ENCODE measurements around the gene ZNF727. TPM values are rescaled to one million over a fixed set of nuclear protein-coding genes. Genes with fewer than 3 reads are reported as not detected.

Gene ZNF727
- total RNA-seq (2022; extraction: Qiagen RNA extraction; ENCODE audit: low read depth) = not detected in 5 replicates

DNA sequence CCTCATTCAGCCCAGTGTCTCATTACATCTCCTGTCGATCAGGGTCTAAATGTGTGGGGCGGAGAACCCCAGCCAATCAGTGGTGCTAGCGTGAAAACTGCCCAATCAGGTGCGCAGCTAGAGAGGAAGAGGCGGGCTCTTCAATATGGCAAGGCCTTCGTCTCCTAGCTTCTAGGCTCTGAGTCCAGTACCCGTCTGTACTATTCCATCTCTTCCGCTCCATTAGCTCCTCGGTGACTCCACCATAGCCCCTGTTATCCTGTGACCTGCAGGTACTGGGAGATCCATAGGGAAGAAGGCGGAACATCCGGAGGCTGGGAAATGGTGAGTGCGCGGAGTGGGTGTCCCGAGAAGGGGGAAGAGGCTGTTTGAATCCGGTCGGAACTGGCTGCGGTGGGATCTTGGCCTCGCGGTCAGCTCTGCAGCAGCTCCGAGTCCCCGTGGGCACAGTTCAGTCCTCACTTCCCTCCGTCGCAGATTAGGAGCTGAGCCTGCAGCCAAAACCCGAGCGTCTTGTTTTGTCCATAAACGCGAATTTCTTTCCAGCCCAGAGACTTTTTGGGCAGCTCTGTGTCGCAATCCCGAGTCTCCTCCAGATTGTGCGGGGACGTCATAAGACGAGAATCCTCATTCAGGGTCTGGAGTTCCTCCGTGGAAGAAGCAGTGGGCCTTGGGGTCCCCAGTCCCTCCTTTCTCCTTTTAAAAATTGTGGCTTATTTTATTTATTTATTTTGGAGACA lies at the start of gene ZNF727:
Gene ZNF727 (plus strand): TSS at position 134 of the 740 bp plus-strand sequence. CDS start 188 bp downstream, at position 322.

DNA sequence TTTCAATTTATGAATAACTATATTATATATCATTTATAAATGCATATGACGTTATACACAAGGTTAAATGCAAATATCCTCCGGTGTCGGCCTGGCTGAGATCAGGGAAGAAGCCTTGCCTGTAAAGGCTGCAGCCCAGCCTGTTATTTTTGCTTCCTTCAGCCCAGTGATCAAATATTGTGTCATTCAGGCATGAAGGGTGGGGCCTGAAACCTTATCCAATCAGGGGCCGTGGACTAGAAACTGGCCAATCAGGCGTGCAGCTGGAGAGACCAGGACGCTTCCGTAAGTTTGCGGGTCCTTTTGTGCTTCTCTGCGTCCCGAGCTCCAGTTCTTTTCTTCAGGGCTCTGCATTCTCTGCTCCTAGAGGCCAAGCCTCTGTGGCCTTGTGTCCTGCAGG lies 46.7 kb upstream of the ZNF727 start, which contains the start of gene ZNF722:
Gene ZNF722 (plus strand): TSS at position 301 of the 400 bp plus-strand sequence. CDS start 113 bp downstream, outside the sequence.

Other genes starting within 250 kb of the ZNF727 start
- not detected in 5 replicates for gene ZNF722, start 46.6 kb upstream of the ZNF727 start, total RNA-seq (2022; extraction: Qiagen RNA extraction; ENCODE audit: low read depth)
- gene ZNF735, start 161.8 kb downstream of the ZNF727 start, total RNA-seq (2022; extraction: Qiagen RNA extraction; ENCODE audit: low read depth) = not detected in 5 replicates
- gene ZNF679, start 183.0 kb downstream of the ZNF727 start, total RNA-seq (2022; extraction: Qiagen RNA extraction; ENCODE audit: low read depth) = not detected in 5 replicates

Measured in A549 treated with GW870086 at 1 μM for 4 hours (cell line).